SHP77 (cell line): ENCODE data around the gene TRDN.
"Not testable (repeated sequence)": the region's sequence is repeated elsewhere in the genome, so short reads cannot be mapped to it uniquely, and the experiment has no call there.

ENCODE experiments used
- DNase-seq, 2 experiments: peaks; one replicate each; lab custom pipeline; 2025; lab: John Stamatoyannopoulos, UW

Gene TRDN

GRCh38 chr6:123288649-123289048 is 348.1 kb downstream of the TRDN start:
- no peak for DNase-seq

GRCh38 chr6:123276546-123276980 is 360.2 kb downstream of the TRDN start:
- DNase-seq: no peak

- DNase-seq: no peak
These were observed 372.8 kb downstream of the TRDN start for GRCh38 chr6:123263981-123264380.

- DNase-seq: no peak
These were observed 396.1 kb downstream of the TRDN start for GRCh38 chr6:123240626-123241025.

GRCh38 chr6:123233336-123233735 is 403.4 kb downstream of the TRDN start:
- no peak for DNase-seq

GRCh38 chr6:123227789-123228188 is 409.0 kb downstream of the TRDN start:
- not testable (repeated sequence) for DNase-seq

- no peak for DNase-seq
These were observed 410.4 kb downstream of the TRDN start for GRCh38 chr6:123226398-123226797.

GRCh38 chr6:123224077-123224476 is 412.7 kb downstream of the TRDN start:
- no peak for DNase-seq

GRCh38 chr6:123223461-123223860 is 413.3 kb downstream of the TRDN start:
- DNase-seq: no peak

- no peak for DNase-seq
These were observed 421.5 kb downstream of the TRDN start for GRCh38 chr6:123215211-123215610.

- DNase-seq: no peak
These were observed 422.3 kb downstream of the TRDN start for GRCh38 chr6:123214433-123214832.

GRCh38 chr6:123213921-123214320 is 422.8 kb downstream of the TRDN start:
- no peak for DNase-seq

GRCh38 chr6:123211777-123212545 is 424.8 kb downstream of the TRDN start:
- DNase-seq: no peak

- no peak for DNase-seq
These were observed 426.1 kb downstream of the TRDN start for GRCh38 chr6:123210645-123211044.

- no peak for DNase-seq
These were observed 428.7 kb downstream of the TRDN start for GRCh38 chr6:123207967-123208510.

GRCh38 chr6:123203928-123204327 is 432.8 kb downstream of the TRDN start:
- no peak for DNase-seq

GRCh38 chr6:123201869-123202372 is 434.8 kb downstream of the TRDN start:
- no peak for DNase-seq

GRCh38 chr6:123193298-123193697 is 443.5 kb downstream of the TRDN start:
- DNase-seq: no peak

- DNase-seq: no peak
These were observed 446.9 kb downstream of the TRDN start for GRCh38 chr6:123189816-123190215.

GRCh38 chr6:123182998-123183397 is 453.8 kb downstream of the TRDN start:
- no peak for DNase-seq

GRCh38 chr6:123176706-123177105 is 460.0 kb downstream of the TRDN start:
- no peak for DNase-seq

- DNase-seq: no peak
These were observed 465.2 kb downstream of the TRDN start for GRCh38 chr6:123171341-123172115.

- DNase-seq: no peak
These were observed 467.0 kb downstream of the TRDN start for GRCh38 chr6:123169774-123170095.
